A673 (cell line): ENCODE data around the gene KCTD3.

Experiments
- CTCF ChIP-seq: fragments of 300-800, 200-600 bp; sonication (generic); conservative IDR thresholded peaks from 2 replicates; pipeline ENCODE4 v1.5.1; 2017; ENCODE audit warnings: low read depth, mild to moderate bottlenecking, antibody characterized with exemption, low read length, moderate library complexity, mixed read lengths
- EZH2 ChIP-seq: fragments of 200-600 bp; sonication (generic); IDR thresholded peaks from 2 replicates; pipeline ENCODE4 v1.6.1; 2017; ENCODE audit warnings: borderline replicate concordance, low read depth, mild to moderate bottlenecking, mixed read lengths, antibody characterized with exemption, low read length; ENCODE audit not compliant: poor library complexity, severe bottlenecking

- TF ChIP-seq CTCF (no peak), EZH2 (no peak)
Measured at GRCh38 chr1:215647738-215648137, 80.6 kb downstream of the KCTD3 start.
